A549 (cell line): ENCODE results near the gene LRRC1.

Experiments used
- CEBPB ChIP-seq, 2 experiments: fragments of >200 bp in 1 of 2; sonication (Bioruptor Twin) in 1 of 2; formaldehyde crosslinking in 1 of 2; IDR thresholded peaks; 2 replicates each; pipeline ENCODE4 v1.6.1; 2012 to 2016
- ELK1 ChIP-seq: fragments of 150-350 bp; IDR thresholded peaks from 2 replicates; pipeline ENCODE4 v1.6.1; 2014; ENCODE audit warnings: low read depth, mild to moderate bottlenecking, low read length
- FOSL2 ChIP-seq, 2 experiments: fragments of 450-650 bp in 1 of 2; fragments of >200 bp in 1 of 2; sonication (Bioruptor Twin) in 1 of 2; formaldehyde crosslinking; IDR thresholded peaks; 2 replicates each; pipeline versions ENCODE4 v1.5.0 to v1.6.1; 2016 to 2020; ENCODE audit warnings: mild to moderate bottlenecking in 1 of 2, moderate library complexity in 1 of 2
- SREBF2 ChIP-seq: fragments of 450-650 bp; IDR thresholded peaks from 2 replicates; pipeline ENCODE4 v1.6.1; 2014; ENCODE audit warnings: mild to moderate bottlenecking, moderate library complexity
- TF ChIP-seq, protein P1 (sequence below): IDR thresholded peaks from 2 replicates; pipeline ENCODE4 v1.6.1; 2012

GRCh38 chr6:53756396-53756795, 38.4 kb upstream of the LRRC1 start:
- TF ChIP-seq CEBPB (IDR thresholded peaks at IDR 0.05), result no peak
- no peak for TF ChIP-seq FOSL2 (IDR thresholded peaks at IDR 0.05)
- no peak for TF ChIP-seq FOSL2 (CRISPR knock-in tag; IDR thresholded peaks at IDR 0.05)
- TF ChIP-seq, protein P1, sequence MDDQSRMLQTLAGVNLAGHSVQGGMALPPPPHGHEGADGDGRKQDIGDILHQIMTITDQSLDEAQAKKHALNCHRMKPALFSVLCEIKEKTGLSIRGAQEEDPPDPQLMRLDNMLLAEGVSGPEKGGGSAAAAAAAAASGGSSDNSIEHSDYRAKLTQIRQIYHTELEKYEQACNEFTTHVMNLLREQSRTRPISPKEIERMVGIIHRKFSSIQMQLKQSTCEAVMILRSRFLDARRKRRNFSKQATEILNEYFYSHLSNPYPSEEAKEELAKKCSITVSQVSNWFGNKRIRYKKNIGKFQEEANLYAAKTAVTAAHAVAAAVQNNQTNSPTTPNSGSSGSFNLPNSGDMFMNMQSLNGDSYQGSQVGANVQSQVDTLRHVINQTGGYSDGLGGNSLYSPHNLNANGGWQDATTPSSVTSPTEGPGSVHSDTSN, result no peak
- no peak for TF ChIP-seq ELK1
- no peak for TF ChIP-seq SREBF2
